GM21515 (cell line): ENCODE results near the gene C22orf42.
"Not testable (repeated sequence)": the region's sequence is repeated elsewhere in the genome, so short reads cannot be mapped to it uniquely, and the experiment has no call there.

Experiments
- ATAC-seq: cut with Tn5 transposase; IDR thresholded peaks from one replicate; pipeline ENCODE4 v1.9.1; 2021; ENCODE audit not compliant: unreplicated experiment

The C22orf42 gene

DNA sequence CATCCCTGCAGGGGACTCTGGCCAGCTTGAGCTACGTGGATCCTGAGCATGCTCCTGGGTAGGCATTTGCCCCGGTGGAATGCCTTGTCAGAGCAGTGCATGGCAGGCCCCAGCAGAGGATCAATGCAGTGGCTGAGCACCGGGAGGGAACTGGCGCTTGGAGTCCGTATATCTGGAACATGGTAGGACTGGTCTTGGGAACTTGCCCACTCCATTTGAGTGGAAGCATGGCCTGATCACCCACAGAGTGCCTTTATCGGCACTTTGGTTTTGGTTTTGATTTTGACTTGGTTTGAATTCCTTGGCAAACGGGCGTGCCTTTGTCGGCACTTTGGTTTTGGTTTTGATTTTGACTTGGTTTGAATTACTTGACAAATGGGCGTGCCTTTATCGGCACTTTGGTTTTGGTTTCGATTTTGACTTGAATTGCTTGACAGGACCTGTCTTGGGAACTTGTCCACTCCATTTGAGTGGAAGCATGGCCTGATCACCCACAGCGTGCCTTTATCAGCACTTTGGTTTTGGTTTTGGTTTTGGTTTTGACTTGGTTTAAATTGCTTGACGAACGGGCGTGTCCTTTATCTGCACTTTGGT lies 21.3 kb downstream of the C22orf42 start:
- not testable (repeated sequence) for ATAC-seq

DNA sequence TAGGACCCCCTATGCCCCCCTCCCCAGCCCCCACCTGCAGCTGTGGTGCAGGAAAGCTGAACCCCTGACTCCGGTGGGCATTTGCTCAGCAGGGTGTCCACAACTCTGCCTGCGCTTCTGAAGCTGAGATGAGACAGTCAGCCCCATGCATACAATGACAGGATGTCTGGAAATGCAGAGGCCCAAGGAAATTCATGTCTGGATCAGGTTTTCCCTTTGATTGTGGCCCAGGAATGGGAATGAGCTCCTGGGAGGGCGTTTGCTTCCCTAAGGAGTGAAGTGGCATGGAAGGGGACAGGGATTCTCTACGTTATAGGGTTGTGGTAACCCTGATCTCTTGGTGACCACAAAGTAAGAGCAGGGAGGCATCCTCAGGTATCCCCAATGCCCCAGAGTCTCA lies 22.2 kb downstream of the C22orf42 start:
- not testable (repeated sequence) for ATAC-seq

DNA sequence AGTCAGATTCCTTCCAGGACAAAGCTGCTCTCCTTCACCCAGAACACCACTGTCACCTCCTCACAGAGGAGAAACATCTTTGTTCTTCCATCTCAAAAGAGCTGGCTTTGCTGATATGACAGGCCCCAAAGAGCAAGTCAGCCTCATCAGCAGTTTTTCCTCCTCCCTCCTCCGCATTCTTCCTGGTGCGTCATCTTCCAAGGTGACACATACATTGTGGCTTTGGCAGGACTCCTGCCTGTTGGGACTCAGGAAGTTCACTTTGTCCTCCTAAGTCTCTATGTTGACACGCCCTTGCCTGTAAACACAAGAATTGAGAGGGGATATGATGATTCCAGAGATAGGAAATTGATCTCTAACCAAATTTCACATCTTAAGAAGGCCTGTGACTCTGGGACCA lies 23.1 kb downstream of the C22orf42 start:
- not testable (repeated sequence) for ATAC-seq

DNA sequence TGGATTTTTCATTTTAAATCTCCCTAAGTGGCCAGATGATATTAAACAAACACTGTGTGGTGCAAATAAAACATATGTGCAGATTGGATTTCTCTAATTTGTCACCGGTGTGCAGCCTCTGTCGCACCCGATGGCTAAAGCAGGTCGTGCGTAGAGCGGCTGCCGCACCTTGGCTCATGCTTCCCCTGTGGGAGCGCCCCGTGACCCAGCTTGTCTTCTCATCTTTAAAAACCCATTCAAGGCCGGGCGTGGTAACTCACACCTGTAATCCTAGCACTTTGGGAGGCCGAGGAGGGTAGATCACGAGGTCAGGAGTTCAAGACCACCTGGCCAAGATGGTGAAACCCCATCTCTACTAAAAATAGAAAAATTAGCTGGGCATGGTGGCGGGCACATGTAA lies 24.3 kb downstream of the C22orf42 start:
- ATAC-seq = not testable (repeated sequence)

DNA sequence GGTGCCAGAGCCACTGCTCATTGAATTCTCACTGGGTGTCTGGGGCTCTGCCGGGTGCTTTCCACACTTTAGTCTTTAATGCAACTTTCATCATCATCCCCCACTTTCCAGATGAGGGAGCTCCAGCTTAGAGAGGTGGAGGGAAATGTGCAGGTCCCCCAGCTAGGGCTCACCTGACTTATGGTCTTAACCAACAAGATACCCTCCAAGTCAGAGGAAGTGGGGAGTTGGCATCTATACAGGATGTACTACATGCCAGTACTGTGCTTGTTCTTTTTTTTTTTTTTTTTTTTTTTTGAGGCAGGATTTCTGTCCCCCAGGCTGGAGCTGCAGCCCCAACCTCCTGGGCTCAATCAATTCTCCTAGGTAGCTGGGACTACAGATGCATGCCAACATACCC lies 26.3 kb downstream of the C22orf42 start:
- ATAC-seq = no peak

DNA sequence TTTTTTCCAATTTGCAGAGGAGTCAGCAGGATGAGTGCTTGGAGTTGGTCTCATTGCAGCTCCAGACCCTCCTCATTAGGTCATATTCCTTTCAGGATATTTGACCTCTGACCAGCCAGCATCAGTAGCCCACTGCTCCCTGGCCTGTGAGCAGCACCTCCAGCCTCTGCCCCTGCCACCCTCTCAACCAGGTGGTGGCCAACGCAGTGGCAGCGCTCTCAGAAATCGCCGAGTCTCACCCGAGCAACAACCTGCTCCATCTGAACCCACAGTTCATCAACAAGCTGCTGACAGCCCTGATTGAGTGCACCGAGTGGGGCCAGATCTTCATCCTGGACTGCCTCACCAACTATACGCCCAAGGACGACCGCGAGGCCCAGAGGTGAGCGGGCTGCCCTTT lies 27.0 kb downstream of the C22orf42 start:
- no peak for ATAC-seq

DNA sequence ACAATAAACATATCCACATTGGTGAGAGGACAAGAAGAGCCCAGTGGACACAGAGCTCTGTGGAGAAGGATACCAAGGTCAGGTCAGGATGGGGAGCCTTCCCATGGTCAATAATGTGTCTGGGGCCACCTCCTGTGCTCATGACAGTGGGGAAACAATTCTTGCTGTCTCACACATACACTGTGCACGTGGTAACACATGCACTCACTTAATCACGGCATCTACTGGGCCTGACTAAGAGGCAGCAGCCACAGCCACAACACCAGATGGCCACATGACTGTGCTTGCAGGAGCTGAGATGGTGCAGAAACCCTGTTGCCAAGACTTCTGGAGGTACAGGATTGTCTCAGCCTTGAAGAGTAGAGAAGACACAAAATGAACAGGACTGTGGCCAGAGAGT lies 28.6 kb downstream of the C22orf42 start:
- ATAC-seq = no peak

DNA sequence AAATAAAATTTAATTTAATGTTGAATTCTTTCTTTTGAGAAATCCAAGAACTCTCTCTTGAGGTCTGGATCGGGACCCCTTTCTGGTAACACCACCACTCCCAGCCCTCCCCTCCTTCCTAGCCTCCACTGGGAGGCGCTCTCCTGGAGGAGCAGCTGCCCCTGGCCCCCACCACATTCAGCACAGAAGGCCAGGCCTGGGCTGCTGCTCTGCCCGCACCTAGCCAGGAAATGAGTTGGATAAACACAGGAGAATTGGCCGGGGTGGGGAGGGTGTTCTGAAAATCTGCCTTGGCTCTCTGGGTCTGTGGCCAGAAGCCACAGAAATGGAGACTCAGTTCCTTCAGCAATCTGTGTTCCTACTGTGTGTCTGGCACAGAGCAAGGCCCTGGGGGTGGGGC lies 31.2 kb downstream of the C22orf42 start:
- ATAC-seq = no peak

DNA sequence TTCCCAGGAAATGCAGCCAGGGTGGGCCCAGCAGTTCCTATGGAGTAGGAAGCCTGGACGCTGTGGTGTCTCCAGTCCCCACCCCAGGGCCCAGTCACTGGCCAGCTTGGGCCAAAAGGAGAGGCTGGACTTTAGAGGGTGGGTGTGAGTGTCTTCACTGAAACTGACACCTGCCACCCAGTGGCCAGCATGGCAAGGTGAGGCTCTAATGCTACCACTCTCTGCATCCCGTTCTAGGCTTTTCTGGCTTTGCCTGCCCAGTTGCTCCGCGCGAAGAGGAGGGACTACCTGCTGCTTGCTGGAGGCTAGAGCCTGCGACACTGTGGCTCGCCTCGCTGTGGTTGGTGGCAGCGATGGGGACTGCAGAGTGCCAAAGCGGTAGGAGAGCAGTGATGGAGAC lies 35.4 kb downstream of the C22orf42 start:
- ATAC-seq = no peak

DNA sequence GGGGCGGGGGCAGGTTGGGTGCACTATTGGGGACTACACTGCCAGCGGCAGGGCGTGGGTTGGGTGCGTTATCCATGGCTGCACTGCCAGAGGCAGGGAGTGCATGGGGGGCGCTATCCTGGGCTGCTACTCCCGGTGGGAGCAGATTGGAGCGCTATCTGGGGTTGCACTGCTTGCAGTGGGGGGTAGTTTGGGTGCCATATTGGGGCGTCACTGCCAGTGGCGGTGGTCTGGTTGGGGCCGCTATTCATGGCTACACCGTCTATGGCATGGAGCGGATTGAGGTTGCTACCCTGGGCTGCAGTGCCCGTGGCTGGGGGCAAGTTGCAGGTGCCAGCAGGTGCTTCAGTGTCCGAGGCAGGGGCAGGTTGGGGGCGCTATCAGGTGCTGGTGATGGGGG lies 36.2 kb downstream of the C22orf42 start:
- no peak for ATAC-seq

DNA sequence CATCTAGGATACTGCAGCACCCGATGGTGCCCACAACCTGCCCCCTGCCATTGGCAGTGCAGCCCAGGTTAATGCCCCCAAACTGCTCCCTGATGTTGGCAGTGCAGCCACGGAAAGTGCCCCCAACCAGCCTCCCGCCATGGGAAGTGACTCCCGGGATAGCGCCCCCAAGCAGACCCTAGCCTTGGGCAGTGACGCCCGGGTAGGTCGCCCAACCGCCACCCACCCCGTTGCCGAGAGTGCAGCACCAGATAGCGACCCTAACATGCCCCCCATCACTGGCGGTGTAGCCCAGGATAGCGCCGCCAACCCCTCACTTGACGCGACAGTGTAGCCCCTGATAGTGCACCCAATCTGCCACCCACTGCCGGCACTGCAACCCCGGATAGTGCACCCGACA lies 38.5 kb downstream of the C22orf42 start:
- no peak for ATAC-seq

DNA sequence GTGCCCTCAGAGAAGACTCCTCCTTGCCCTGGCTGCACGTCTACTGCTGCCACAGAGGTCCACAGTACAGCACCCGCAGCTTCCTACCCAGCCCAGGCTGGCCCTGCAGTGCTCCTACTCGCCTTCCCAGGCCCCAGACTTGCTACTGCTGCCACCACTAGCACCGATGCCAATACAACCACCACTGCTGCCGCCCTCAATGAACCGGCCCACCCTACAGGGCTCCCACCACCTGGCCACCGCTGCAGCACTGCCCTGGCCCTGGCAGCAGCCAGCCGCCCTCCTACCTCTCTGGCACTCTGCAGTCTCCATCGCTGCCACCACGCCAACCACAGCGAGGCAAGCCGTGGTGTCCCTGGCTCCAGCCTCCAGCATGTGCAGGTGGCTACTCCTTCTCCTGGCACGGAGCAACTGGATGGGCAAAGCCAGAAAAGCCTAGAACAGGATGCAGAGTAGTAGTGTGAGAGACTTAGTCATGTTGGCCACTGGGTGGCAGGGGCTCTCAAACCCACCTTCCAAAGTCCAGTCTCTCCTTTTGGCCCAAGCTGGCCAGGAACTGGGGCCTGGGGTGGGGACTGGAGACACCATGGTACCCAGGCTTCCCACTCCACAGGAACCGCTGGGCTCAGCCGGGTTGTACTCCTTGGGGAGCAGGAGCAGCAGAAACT lies 39.4 kb downstream of the C22orf42 start:
- ATAC-seq = no peak

DNA sequence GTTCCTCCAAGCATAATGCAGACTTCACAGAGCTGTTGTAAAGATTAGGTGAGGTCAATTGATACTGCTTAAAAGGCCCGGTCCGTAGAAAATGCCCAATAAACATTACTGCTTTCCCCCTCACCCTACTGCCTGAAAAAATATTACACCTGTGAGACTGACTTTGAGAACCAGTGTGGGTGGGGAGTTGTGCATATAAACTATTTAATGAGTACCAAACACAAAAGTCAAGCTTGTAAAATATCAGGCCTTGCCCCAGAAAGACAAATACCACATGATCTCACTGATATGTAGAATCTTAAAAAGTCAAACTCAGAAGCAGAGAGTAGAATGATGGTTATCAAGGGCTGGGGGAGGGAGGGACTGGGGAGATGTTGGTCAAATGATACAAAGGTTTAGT lies 46.7 kb downstream of the C22orf42 start:
- ATAC-seq = no peak

DNA sequence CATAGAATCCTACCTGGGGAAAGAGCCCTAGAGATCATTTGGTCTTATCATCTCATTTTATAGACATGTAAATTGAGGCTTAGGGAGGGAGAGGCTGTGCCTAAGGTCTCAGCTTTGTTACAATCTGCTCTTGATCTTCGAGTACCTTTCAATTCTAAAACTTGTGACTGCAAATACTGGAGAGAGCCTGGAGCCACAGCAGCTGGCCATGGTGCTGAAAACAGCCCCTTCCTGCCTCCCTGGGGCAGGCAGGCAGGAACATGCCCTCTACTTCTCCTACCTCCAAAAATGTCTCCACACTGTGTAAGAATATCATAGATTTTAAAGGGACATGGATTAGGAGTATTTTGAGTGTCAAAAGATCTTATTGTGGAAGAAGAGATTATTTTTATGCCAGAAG lies 52.2 kb downstream of the C22orf42 start:
- no peak for ATAC-seq

DNA sequence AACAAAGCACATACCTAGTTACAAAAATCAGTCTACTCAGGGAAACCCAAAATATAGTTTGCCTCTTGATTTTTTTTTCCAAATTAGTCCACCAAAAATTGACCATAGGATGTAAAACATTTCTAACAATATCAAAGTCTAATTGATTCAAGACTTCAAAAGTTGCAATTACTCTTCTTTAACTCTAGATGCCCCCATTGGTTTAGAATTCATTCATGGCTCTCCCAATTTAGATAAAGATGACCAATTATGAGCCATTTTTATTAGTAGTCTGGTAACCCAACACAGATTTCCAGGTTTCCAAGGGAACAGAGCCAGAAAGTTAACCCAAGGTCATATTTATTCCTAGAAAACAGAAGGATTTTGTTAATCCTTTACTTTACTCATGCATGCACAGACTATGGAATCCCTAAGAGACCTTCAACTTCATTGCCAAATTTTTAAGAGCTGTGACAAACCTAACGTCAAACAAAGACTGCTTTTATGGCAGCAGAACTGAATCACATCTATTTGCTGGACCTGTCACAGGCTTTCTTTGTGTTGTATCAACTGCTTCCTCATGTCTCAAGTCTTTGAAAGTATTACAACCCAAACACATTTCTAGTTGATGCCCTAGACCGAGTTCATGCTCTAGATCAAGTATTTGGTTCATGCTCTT lies 55.3 kb downstream of the C22orf42 start:
- ATAC-seq = no peak

DNA sequence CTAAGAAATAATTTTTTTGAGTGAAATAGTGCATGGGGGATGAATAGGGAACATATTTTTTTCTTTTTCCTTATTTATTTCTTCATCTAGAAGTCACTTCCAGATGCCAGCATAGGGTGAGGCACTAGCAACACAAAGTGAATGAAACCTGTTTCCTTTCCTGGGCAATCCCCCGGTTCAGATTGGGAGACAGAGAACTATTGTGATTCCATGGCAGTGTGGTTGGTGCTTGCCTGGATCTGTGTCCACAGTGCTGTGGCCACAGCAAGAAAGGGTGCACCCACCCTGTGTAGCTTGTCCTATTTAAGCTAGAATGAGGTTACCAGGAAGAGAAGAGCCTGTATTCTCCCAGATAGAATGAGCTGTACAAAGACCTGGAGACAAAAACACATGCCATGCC lies 58.4 kb downstream of the C22orf42 start:
- no peak for ATAC-seq
